ENCODE measurements around the gene FAN1. TPM values are rescaled to one million over a fixed set of nuclear protein-coding genes. Genes with fewer than 3 reads are reported as not detected.

Gene FAN1
- total and polyA plus RNA-seq, 2 donors (not counting 1 experiment from before 2014, with no cell fraction given) = 10.6 to 21.3 TPM

DNA sequence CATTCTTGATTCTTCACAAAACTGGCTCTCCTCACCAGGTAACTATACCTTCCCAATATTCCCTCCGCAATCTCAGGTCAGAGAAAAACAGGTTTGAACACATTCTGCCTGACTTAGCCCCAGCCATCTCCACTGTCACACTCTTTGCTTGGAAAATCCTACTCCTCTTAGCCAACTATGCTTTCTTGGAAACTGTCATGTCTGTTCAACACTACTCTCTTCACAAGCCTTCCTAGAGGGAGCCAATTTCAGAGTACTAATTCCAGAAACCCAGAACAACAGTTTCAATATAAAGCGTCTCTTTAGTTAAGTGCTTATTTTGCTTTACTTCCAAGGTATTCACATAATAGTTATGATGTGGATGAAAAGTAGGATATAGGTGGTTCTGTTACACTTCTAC lies 66.0 kb downstream of the FAN1 start:
- Histone ChIP-seq H2AFZ (ENCODE audit: insufficient read depth, low read depth, low read length, poor library complexity, severe bottlenecking) (no peak overlapping the region), H3K79me2 (ENCODE audit: control insufficient read depth, insufficient read depth, low read length) (peaks cover 51% of the 10 kb centered on the region), H3K9ac (ENCODE audit: low read length) (no peak overlapping the region), H3K4me2 (replicated peaks; ENCODE audit: low read depth, low read length, poor library complexity, severe bottlenecking) (no peak overlapping the region), H3K27ac (ENCODE audit: low read length in 2 of 2) (peak overlapping the region in 1 of 2 donors; percentile 9), H3K27me3 (replicated peaks in 1 of 4; ENCODE audit: control extremely low read depth in 1 of 4, control insufficient read depth in 3 of 4, insufficient read depth in 4 of 4, low read length in 3 of 4) (no peaks in the 10 kb centered on the region), H3K9me3 (ENCODE audit: control extremely low read depth in 1 of 3, control insufficient read depth in 2 of 3, insufficient read depth in 1 of 3, low read length in 2 of 3) (no peaks in the 10 kb centered on the region), H3K4me1 (ENCODE audit: control insufficient read depth in 2 of 2, insufficient read depth in 2 of 2, low read length in 2 of 2) (peaks cover 8 to 18% of the 10 kb centered on the region in 2 donors), H4K20me1 (ENCODE audit: control insufficient read depth, insufficient read depth, low read length, poor library complexity, severe bottlenecking) (peaks cover 45% of the 10 kb centered on the region), H3K36me3 (replicated peaks in 1 of 2; ENCODE audit: control extremely low read depth in 1 of 2, control insufficient read depth in 1 of 2, extremely low read depth in 1 of 2, insufficient read depth in 2 of 2, low read length in 1 of 2) (peaks cover 30 to 79% of the 10 kb centered on the region in 2 experiments), H3K4me3 (ENCODE audit: control extremely low read depth in 1 of 5, extremely low read depth in 1 of 5, insufficient read depth in 1 of 5, low read depth in 2 of 5, low read length in 4 of 5) (no peak overlapping the region)
- no peak for TF ChIP-seq EZH2 (IDR thresholded peaks at IDR 0.05; ENCODE audit: borderline replicate concordance, insufficient read depth, low read depth, low read length, poor library complexity, severe bottlenecking)
- TF ChIP-seq, protein P1, sequence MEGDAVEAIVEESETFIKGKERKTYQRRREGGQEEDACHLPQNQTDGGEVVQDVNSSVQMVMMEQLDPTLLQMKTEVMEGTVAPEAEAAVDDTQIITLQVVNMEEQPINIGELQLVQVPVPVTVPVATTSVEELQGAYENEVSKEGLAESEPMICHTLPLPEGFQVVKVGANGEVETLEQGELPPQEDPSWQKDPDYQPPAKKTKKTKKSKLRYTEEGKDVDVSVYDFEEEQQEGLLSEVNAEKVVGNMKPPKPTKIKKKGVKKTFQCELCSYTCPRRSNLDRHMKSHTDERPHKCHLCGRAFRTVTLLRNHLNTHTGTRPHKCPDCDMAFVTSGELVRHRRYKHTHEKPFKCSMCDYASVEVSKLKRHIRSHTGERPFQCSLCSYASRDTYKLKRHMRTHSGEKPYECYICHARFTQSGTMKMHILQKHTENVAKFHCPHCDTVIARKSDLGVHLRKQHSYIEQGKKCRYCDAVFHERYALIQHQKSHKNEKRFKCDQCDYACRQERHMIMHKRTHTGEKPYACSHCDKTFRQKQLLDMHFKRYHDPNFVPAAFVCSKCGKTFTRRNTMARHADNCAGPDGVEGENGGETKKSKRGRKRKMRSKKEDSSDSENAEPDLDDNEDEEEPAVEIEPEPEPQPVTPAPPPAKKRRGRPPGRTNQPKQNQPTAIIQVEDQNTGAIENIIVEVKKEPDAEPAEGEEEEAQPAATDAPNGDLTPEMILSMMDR (IDR thresholded peaks at IDR 0.05) = no peak
- DNase-seq (no peak), ATAC-seq (ENCODE audit: low read depth) (no peak)
- intact Hi-C loops (cut with micrococcal nuclease) = no loop called here
- Mint-ChIP-seq H3K9me3 (ENCODE audit: insufficient read depth) (no peaks in the 10 kb centered on the region), H3K4me1 (peaks cover 49% of the 10 kb centered on the region), H3K27ac (peak overlapping the region; percentile 50), H3K27me3 (no peaks in the 10 kb centered on the region), H3K4me3 (no peak overlapping the region)
- CTCF ChIA-PET = interaction anchor here (1.4 to 7.4 kb wide), 4 partner anchors 8 to 161 kb away, joined by 3 to 73 read pairs (median 10); no protein-coding TSS in a partner anchor
- WGBS (ENCODE audit: insufficient coverage) = 100% methylated on average over 1 of the region's 2 CpGs
- POLR2A ChIA-PET = no interaction called here

DNA sequence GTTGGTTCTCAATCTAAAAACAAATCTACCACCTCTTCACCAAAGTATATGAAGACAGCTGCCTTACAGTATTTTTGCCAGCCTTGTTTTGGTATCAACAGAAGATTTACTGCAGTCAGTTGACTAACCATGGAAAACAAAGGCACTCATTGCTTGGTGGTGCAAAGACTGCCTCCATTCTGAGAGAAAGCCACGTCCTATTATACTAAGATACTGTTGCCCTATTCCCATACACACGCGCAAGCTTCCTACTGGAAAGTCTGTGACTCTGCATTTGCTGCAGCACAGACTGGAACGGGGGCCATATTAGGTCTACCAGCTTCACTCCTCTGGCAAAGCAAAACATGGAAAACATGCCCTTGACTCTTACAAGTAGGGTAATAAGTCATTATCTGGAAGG lies 69.7 kb downstream of the FAN1 start:
- no peak for DNase-seq
- peaks cover 59% of the 10 kb centered on the region for H4K20me1 ChIP-seq (ENCODE audit: control insufficient read depth, insufficient read depth, low read length, poor library complexity, severe bottlenecking)
- no peaks in the 10 kb centered on the region for H3K9me3 ChIP-seq (ENCODE audit: control extremely low read depth in 1 of 3, control insufficient read depth in 2 of 3, insufficient read depth in 1 of 3, low read length in 2 of 3)
- H3K36me3 ChIP-seq (replicated peaks in 1 of 2; ENCODE audit: control extremely low read depth in 1 of 2, control insufficient read depth in 1 of 2, extremely low read depth in 1 of 2, insufficient read depth in 2 of 2, low read length in 1 of 2) = peaks cover 29 to 58% of the 10 kb centered on the region in 2 experiments
- no peaks in the 10 kb centered on the region for H3K27me3 ChIP-seq (replicated peaks in 1 of 4; ENCODE audit: control extremely low read depth in 1 of 4, control insufficient read depth in 3 of 4, insufficient read depth in 4 of 4, low read length in 3 of 4)
- no peak overlapping the region for H2AFZ ChIP-seq (ENCODE audit: insufficient read depth, low read depth, low read length, poor library complexity, severe bottlenecking)
- no peak for ATAC-seq (ENCODE audit: low read depth)
- Mint-ChIP-seq H3K27ac (no peak overlapping the region), H3K9me3 (ENCODE audit: insufficient read depth) (no peaks in the 10 kb centered on the region), H3K27me3 (no peaks in the 10 kb centered on the region), H3K4me3 (no peak overlapping the region), H3K4me1 (peaks cover 64% of the 10 kb centered on the region)
- TF ChIP-seq EZH2 (IDR thresholded peaks at IDR 0.05; ENCODE audit: borderline replicate concordance, insufficient read depth, low read depth, low read length, poor library complexity, severe bottlenecking) = no peak
- TF ChIP-seq, protein P1 (IDR thresholded peaks at IDR 0.05) = no peak
- no peak overlapping the region for H3K4me2 ChIP-seq (replicated peaks; ENCODE audit: low read depth, low read length, poor library complexity, severe bottlenecking)
- no peak overlapping the region for H3K27ac ChIP-seq (ENCODE audit: low read length in 2 of 2)
- H3K4me3 ChIP-seq (ENCODE audit: control extremely low read depth in 1 of 5, extremely low read depth in 1 of 5, insufficient read depth in 1 of 5, low read depth in 2 of 5, low read length in 4 of 5) = no peak overlapping the region
- H3K4me1 ChIP-seq (ENCODE audit: control insufficient read depth in 2 of 2, insufficient read depth in 2 of 2, low read length in 2 of 2) = peaks cover 17 to 33% of the 10 kb centered on the region in 2 donors
- POLR2A ChIA-PET = no interaction called here
- H3K9ac ChIP-seq (ENCODE audit: low read length) = no peak overlapping the region
- CTCF ChIA-PET = interaction anchor here (0.5 to 6.0 kb wide), 5 partner anchors 15 to 155 kb away, joined by 3 to 44 read pairs (median 3); no protein-coding TSS in a partner anchor
- WGBS (ENCODE audit: insufficient coverage) = 84% methylated on average over 3 of the region's 4 CpGs
- H3K79me2 ChIP-seq (ENCODE audit: control insufficient read depth, insufficient read depth, low read length) = peaks cover 82% of the 10 kb centered on the region
- intact Hi-C loops (cut with micrococcal nuclease) = no loop called here

Data from B cell (primary cell).